H1 (cell line): ENCODE results near the gene EYA2. TPM values are rescaled to one million over a fixed set of nuclear protein-coding genes. Genes with fewer than 3 reads are reported as not detected.

Experiments
- CTCF ChIA-PET: fragments of 300-600 bp; sonication (Branson Sonifier 250); formaldehyde crosslinking; loops from one replicate; lab custom pipeline; 2021; ENCODE audit not compliant: partially characterized antibody; lab: Charles Lee
- POLR2A ChIA-PET: fragments of 300-600 bp; sonication (Branson Sonifier 250); formaldehyde crosslinking; loops from one replicate; lab custom pipeline; 2021; ENCODE audit warnings: inconsistent platforms; ENCODE audit not compliant: partially characterized antibody; lab: Charles Lee
- DNase-seq, 2 experiments: peaks; one replicate each; pipeline versions ENCODE4 v3.0.0 to v3.0.0-alpha.2; 2010 to 2022; ENCODE audit warnings: low spot score in 2 of 2, low read depth in 1 of 2, mixed read lengths in 1 of 2
- FAIRE-seq: peaks from 2 replicates; lab custom pipeline; 2011; peaks lifted over from hg19 to GRCh38; lab: Jason Lieb, UNC
- H2AFZ ChIP-seq: 2 replicates; pipeline ENCODE4 v1.8.1; 2012; ENCODE audit warnings: low read length, inconsistent platforms
- H2AK5ac ChIP-seq: 2 replicates; pipeline ENCODE4 v1.6.1; 2013; ENCODE audit warnings: low read depth, low read length
- H2BK120ac ChIP-seq: replicated peaks from 2 replicates; pipeline ENCODE3; 2013; ENCODE audit warnings: low read depth, low read length, inconsistent platforms
- H2BK12ac ChIP-seq: 2 replicates; pipeline ENCODE4 v1.6.1; 2013; ENCODE audit warnings: low read depth, low read length
- H2BK15ac ChIP-seq: 2 replicates; pipeline ENCODE4 v1.6.1; 2013; ENCODE audit warnings: low read length
- H2BK20ac ChIP-seq: 2 replicates; pipeline ENCODE4 v1.6.1; 2013; ENCODE audit warnings: low read length
- H2BK5ac ChIP-seq: 2 replicates; pipeline ENCODE4 v1.6.1; 2013; ENCODE audit warnings: low read depth, low read length
- H3K14ac ChIP-seq: 2 replicates; pipeline ENCODE4 v1.6.1; 2013; ENCODE audit warnings: inconsistent platforms; ENCODE audit not compliant: insufficient read length
- H3K18ac ChIP-seq: 2 replicates; pipeline ENCODE4 v1.6.1; 2013; ENCODE audit warnings: low read length; ENCODE audit errors: extremely low read depth
- H3K23ac ChIP-seq: 2 replicates; pipeline ENCODE4 v1.6.1; 2013; ENCODE audit warnings: inconsistent platforms; ENCODE audit not compliant: insufficient read length
- H3K23me2 ChIP-seq: 2 replicates; pipeline ENCODE4 v1.6.1; 2013; ENCODE audit warnings: low read depth, low read length
- H3K27ac ChIP-seq: 2 replicates; pipeline ENCODE4 v1.6.1; 2011; ENCODE audit warnings: low read depth, low read length, inconsistent platforms
- H3K27me3 ChIP-seq, 4 experiments: replicated peaks in 1 of 4; 1 replicate in 1 of 4; 2 replicates in 3 of 4; pipeline versions ENCODE4 v1.6.1 to v1.8.1; 2011 to 2013; ENCODE audit warnings: low read length in 3 of 4, mild to moderate bottlenecking in 3 of 4, inconsistent platforms in 2 of 4, mixed read lengths in 2 of 4, moderate library complexity in 1 of 4; ENCODE audit not compliant: control insufficient read depth in 3 of 4, insufficient read depth in 3 of 4; ENCODE audit errors: extremely low read depth in 1 of 4
- H3K36me3 ChIP-seq, 4 experiments: 2 replicates each; pipeline versions ENCODE4 v1.6.1 to v1.8.1; 2011 to 2013; ENCODE audit warnings: mild to moderate bottlenecking in 4 of 4, low read length in 3 of 4, moderate library complexity in 2 of 4, control low read depth in 1 of 4, inconsistent platforms in 1 of 4; ENCODE audit not compliant: insufficient read depth in 4 of 4, control insufficient read depth in 2 of 4
- H3K4ac ChIP-seq: replicated peaks from 2 replicates; pipeline ENCODE3; 2013; ENCODE audit warnings: low read length, low read depth, mixed read lengths, inconsistent platforms; ENCODE audit not compliant: insufficient read length
- H3K4me1 ChIP-seq, 4 experiments: replicated peaks in 1 of 4; 1 replicate in 1 of 4; 2 replicates in 3 of 4; pipeline versions ENCODE4 v1.6.1 to v1.8.1; 2011 to 2013; ENCODE audit warnings: low read length in 3 of 4, inconsistent platforms in 2 of 4, mixed read lengths in 1 of 4; ENCODE audit not compliant: insufficient read depth in 4 of 4, control insufficient read depth in 3 of 4
- H3K4me2 ChIP-seq, 2 experiments: 2 replicates each; pipeline versions ENCODE4 v1.6.1 to v1.8.1; 2011 to 2013; ENCODE audit warnings: low read depth in 2 of 2, low read length in 2 of 2, control low read depth in 1 of 2, inconsistent platforms in 1 of 2, mild to moderate bottlenecking in 1 of 2; ENCODE audit not compliant: insufficient read depth in 1 of 2
- H3K4me3 ChIP-seq, 4 experiments: fragments of 200-600, 300-600 bp in 1 of 4; sonication (generic), shearing (Covaris generic), sonication (Bioruptor Twin) in 1 of 4; 2 replicates each; pipeline versions ENCODE4 v1.5.1 to v1.8.1; 2011 to 2016; ENCODE audit warnings: low read length in 4 of 4, low read depth in 3 of 4, control low read depth in 2 of 4, inconsistent platforms in 2 of 4, mild to moderate bottlenecking in 2 of 4, mixed read lengths in 1 of 4, moderate library complexity in 1 of 4; ENCODE audit not compliant: insufficient read depth in 2 of 4; ENCODE audit errors: extremely low read depth in 1 of 4
- H3K56ac ChIP-seq: replicated peaks from 2 replicates; pipeline ENCODE3; 2013; ENCODE audit warnings: low read depth, mild to moderate bottlenecking, mixed read lengths, low read length, inconsistent platforms; ENCODE audit not compliant: insufficient read length
- H3K79me1 ChIP-seq: 2 replicates; pipeline ENCODE4 v1.6.1; 2013; ENCODE audit warnings: low read depth, low read length, control low read depth
- H3K79me2 ChIP-seq, 2 experiments: 2 replicates each; pipeline versions ENCODE4 v1.6.1 to v1.8.1; 2012 to 2013; ENCODE audit warnings: low read length in 2 of 2, mild to moderate bottlenecking in 2 of 2, inconsistent platforms in 1 of 2; ENCODE audit not compliant: insufficient read depth in 2 of 2, control insufficient read depth in 1 of 2
- H3K9ac ChIP-seq, 4 experiments: replicated peaks in 1 of 4; 1 replicate in 1 of 4; 2 replicates in 3 of 4; pipeline versions ENCODE4 v1.6.1 to v1.8.1; 2011 to 2013; ENCODE audit warnings: low read depth in 3 of 4, low read length in 3 of 4, control low read depth in 2 of 4, mild to moderate bottlenecking in 2 of 4, moderate library complexity in 2 of 4, inconsistent platforms in 1 of 4; ENCODE audit errors: extremely low read depth in 1 of 4
- H3K9me3 ChIP-seq, 2 experiments: 2 replicates each; pipeline versions ENCODE4 v1.6.1 to v1.8.1; 2012 to 2013; ENCODE audit warnings: mild to moderate bottlenecking in 2 of 2, moderate library complexity in 2 of 2, control low read depth in 1 of 2, inconsistent platforms in 1 of 2, low read depth in 1 of 2, low read length in 1 of 2, mixed read lengths in 1 of 2; ENCODE audit not compliant: insufficient read depth in 2 of 2
- H4K20me1 ChIP-seq, 2 experiments: replicated peaks in 1 of 2; 2 replicates each; pipeline versions ENCODE3 to v1.8.1; 2011 to 2013; ENCODE audit warnings: inconsistent platforms in 2 of 2, low read length in 2 of 2, mild to moderate bottlenecking in 1 of 2; ENCODE audit not compliant: insufficient read depth in 2 of 2, control insufficient read depth in 1 of 2
- H4K5ac ChIP-seq: 2 replicates; pipeline ENCODE4 v1.6.1; 2013; ENCODE audit warnings: low read length, low read depth, mixed read lengths, inconsistent platforms; ENCODE audit not compliant: insufficient read length
- H4K8ac ChIP-seq: 2 replicates; pipeline ENCODE4 v1.8.0; 2013; ENCODE audit warnings: mild to moderate bottlenecking, moderate library complexity, low read length, inconsistent platforms; ENCODE audit not compliant: insufficient read depth; ENCODE audit errors: extremely low read depth
- H4K91ac ChIP-seq: replicated peaks from 2 replicates; pipeline ENCODE3; 2013; ENCODE audit warnings: low read length, mixed read lengths, inconsistent platforms; ENCODE audit not compliant: insufficient read length
- CHD1 ChIP-seq: IDR thresholded peaks from 2 replicates; pipeline ENCODE4 v1.6.1; 2012; ENCODE audit warnings: low read depth, low read length, improper control_type of control experiment
- CREB1 ChIP-seq: IDR thresholded peaks from 2 replicates; pipeline ENCODE4 v1.6.1; 2012; ENCODE audit warnings: inconsistent platforms
- EP300 ChIP-seq, 2 experiments: IDR thresholded peaks; 1 replicate in 1 of 2; 2 replicates in 1 of 2; pipeline ENCODE4 v1.6.1; 2011 to 2012; ENCODE audit warnings: low read depth in 2 of 2, low read length in 2 of 2, mild to moderate bottlenecking in 2 of 2, borderline replicate concordance in 1 of 2, inconsistent platforms in 1 of 2, moderate library complexity in 1 of 2
- EZH2 ChIP-seq: fragments of 200-600 bp; sonication (generic); IDR thresholded peaks from 2 replicates; pipeline ENCODE4 v1.7.1; 2012; ENCODE audit warnings: low read depth, mild to moderate bottlenecking, moderate library complexity, low read length, inconsistent platforms; ENCODE audit not compliant: severe bottlenecking
- KDM4A ChIP-seq: IDR thresholded peaks from one replicate; pipeline ENCODE4 v1.7.1; 2012; ENCODE audit warnings: low read depth, mild to moderate bottlenecking, moderate library complexity, low read length, inconsistent platforms; ENCODE audit not compliant: severe bottlenecking
- KDM5A ChIP-seq: fragments of 200-600 bp; IDR thresholded peaks from 2 replicates; pipeline ENCODE4 v1.7.1; 2012; ENCODE audit warnings: mild to moderate bottlenecking, low read length, inconsistent platforms, mixed read lengths
- SAP30 ChIP-seq: fragments of 300-600 bp; sonication (generic); IDR thresholded peaks from 2 replicates; pipeline ENCODE4 v1.7.1; 2012; ENCODE audit warnings: low read length, moderate library complexity, mild to moderate bottlenecking, inconsistent platforms; ENCODE audit not compliant: insufficient read depth, insufficient replicate concordance
- SIRT6 ChIP-seq: IDR thresholded peaks from one replicate; pipeline ENCODE4 v1.7.1; 2012; ENCODE audit warnings: low read length, inconsistent platforms
- SP2 ChIP-seq: IDR thresholded peaks from 2 replicates; pipeline ENCODE4 v1.6.1; 2012; ENCODE audit warnings: mild to moderate bottlenecking, low read length, inconsistent platforms
- TEAD4 ChIP-seq: IDR thresholded peaks from 2 replicates; pipeline ENCODE4 v1.6.1; 2012; ENCODE audit warnings: low read depth, low read length, inconsistent platforms, mixed read lengths
- ZNF274 ChIP-seq: IDR thresholded peaks from 2 replicates; pipeline ENCODE4 v1.7.0; 2012; ENCODE audit warnings: low read length, borderline replicate concordance; ENCODE audit errors: extremely low read depth
- WGBS, 2 experiments: shearing (Covaris generic) in 1 of 2; methylation state at CpG; one replicate each; pipeline versions ENCODE4 v1.1.6 to v1.1.7; 2013 to 2015; ENCODE audit warnings: low lambda C conversion rate in 2 of 2, mixed read lengths in 2 of 2, inconsistent platforms in 1 of 2, low coverage in 1 of 2, missing lambda C conversion rate in 1 of 2; ENCODE audit not compliant: insufficient replicate concordance in 2 of 2, insufficient coverage in 1 of 2, insufficient read length in 1 of 2; ENCODE audit errors: extremely low coverage in 1 of 2, missing lambda C conversion rate in 1 of 2; 5-methylcytosine and 5-hydroxymethylcytosine counted together
- polyA plus RNA-seq, 7 experiments: library from polyadenylated mRNA; depleted of rRNA in 3 of 7; stranded (reverse) in 5 of 7; unstranded in 2 of 7; fragments of >200 nt in 5 of 7; fragments of 200-250 nt in 2 of 7; gene quantifications; 1 replicate in 5 of 7; 2 replicates in 1 of 7; 4 replicates in 1 of 7; pipeline versions ENCODE4 v1.2.1 to v1.2.3, GENCODE V29; 2011 to 2013; ENCODE audit warnings: missing spikeins in 2 of 7, mixed read lengths in 2 of 7
- total RNA-seq: library from RNA; stranded (reverse); fragmentation: NEBNext Ultra II Directional; extraction: Animal tissue kit (Norgen Biotek cat#: 25700); gene quantifications from 2 replicates; pipeline ENCODE4 v1.2.1, GENCODE V29; 2021

EYA2 gene
- total and polyA plus RNA-seq, 2 of the 8 experiments (the other 6 are each of a cell fraction or from before 2014, with no cell fraction given) = 1.6 to 1.7 TPM

DNA sequence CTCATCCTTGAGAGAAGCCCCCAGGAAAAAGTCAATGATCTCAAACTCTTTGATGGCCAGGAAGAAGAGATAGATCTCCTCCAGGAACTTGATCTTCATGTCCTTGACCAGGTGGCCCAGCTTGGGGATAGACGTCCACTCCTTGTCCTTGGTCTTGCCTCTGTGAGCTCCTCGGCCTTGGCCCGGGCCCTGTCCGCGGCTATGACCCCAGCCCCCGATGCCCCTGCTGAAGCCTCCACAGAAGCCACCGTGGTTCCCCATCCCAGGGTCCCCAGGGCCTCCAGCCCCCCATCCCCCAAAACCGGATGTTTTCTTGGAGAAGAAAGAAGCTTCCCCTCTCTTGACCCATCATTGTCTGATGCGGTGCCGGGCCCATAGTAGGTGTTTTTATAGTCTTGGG is 266.8 kb downstream of the EYA2 start:
- H2BK20ac ChIP-seq = no peak overlapping the region
- no peak overlapping the region for H4K91ac ChIP-seq
- H2BK5ac ChIP-seq = no peak overlapping the region
- FAIRE-seq = no peak
- H3K36me3 ChIP-seq = no peaks in the 10 kb centered on the region
- H4K20me1 ChIP-seq = no peaks in the 10 kb centered on the region
- TF ChIP-seq CHD1 (no peak), KDM4A (no peak), EZH2 (no peak), EP300 (IDR thresholded peaks at IDR 0.05; ENCODE audit: borderline replicate concordance in 1 of 2, low read depth in 2 of 2, low read length in 2 of 2) (no peak), CREB1 (no peak), SIRT6 (no peak), ZNF274 (no peak), SAP30 (no peak), TEAD4 (no peak), SP2 (no peak), KDM5A (no peak)
- no peak for DNase-seq
- no peak overlapping the region for H3K4me3 ChIP-seq
- 95% methylated on average over 9 of the region's 10 CpGs; no CpG with 5 or more reads in 1 of the 2 experiments for WGBS, 2 experiments
- H3K9ac ChIP-seq = no peak overlapping the region
- peaks cover 0 to 3% (median 0%) of the 10 kb centered on the region in 4 experiments; a peak in 1 of 7 replicates for H3K4me1 ChIP-seq
- H2BK15ac ChIP-seq = no peak overlapping the region
- H3K56ac ChIP-seq = no peak overlapping the region
- no peaks in the 10 kb centered on the region for H3K79me2 ChIP-seq
- ChIA-PET CTCF (interaction anchor here (1.4 kb wide), 1 partner anchor 404 kb away, joined by 4 read pairs; no protein-coding TSS in a partner anchor), POLR2A (no interaction called here)
- H2AK5ac ChIP-seq = no peak overlapping the region
- no peak overlapping the region for H2AFZ ChIP-seq
- H3K23ac ChIP-seq = no peak overlapping the region
- H3K27ac ChIP-seq = no peak overlapping the region
- H3K9me3 ChIP-seq = no peaks in the 10 kb centered on the region
- H4K5ac ChIP-seq = no peak overlapping the region
- no peak overlapping the region for H3K4ac ChIP-seq
- H3K23me2 ChIP-seq = no peaks in the 10 kb centered on the region
- H3K27me3 ChIP-seq = no peaks in the 10 kb centered on the region
- no peak overlapping the region for H2BK120ac ChIP-seq
- H3K4me2 ChIP-seq = no peak overlapping the region
- no peak overlapping the region for H3K18ac ChIP-seq
- H3K14ac ChIP-seq = no peak overlapping the region
- H2BK12ac ChIP-seq = no peak overlapping the region
- no peaks in the 10 kb centered on the region for H3K79me1 ChIP-seq
- H4K8ac ChIP-seq = no peak overlapping the region
